GM12878 (cell line): Measurements from ENCODE around the gene STXBP4. TPM values are rescaled to one million over a fixed set of nuclear protein-coding genes. Genes with fewer than 3 reads are reported as not detected.

Source experiments
- ATAC-seq: fragments of 200-7000 bp; cut with Tn5 transposase; 3 replicates; pipeline ENCODE4 v1.9.1; 2020; ENCODE audit warnings: mild to moderate bottlenecking, moderate library complexity
- BruUV-seq: library from RNA; stranded (reverse); fragments of 400-500 nt; replicated peaks from 2 replicates; lab custom pipeline; 2021; lab: Mats Ljungman, UMichigan
- CTCF ChIA-PET: fragments of 300-600 bp; sonication (Branson Sonifier 250); formaldehyde crosslinking; extraction: SDS; loops from one replicate; lab custom pipeline; 2021; ENCODE audit warnings: inconsistent platforms; lab: Yijun Ruan, JAX
- POLR2A ChIA-PET: fragments of 350-600 bp; formaldehyde crosslinking; extraction: SDS; loops from one replicate; lab custom pipeline; 2021; ENCODE audit warnings: inconsistent platforms; lab: Charles Lee
- RAD21 ChIA-PET: fragments of 300-600 bp; sonication (Branson Sonifier 250); formaldehyde crosslinking; loops from one replicate; lab custom pipeline; 2023; ENCODE audit warnings: antibody characterized with exemption; ENCODE audit not compliant: unreplicated experiment; lab: Charles Lee
- SMC1A ChIA-PET: fragments of 300-600 bp; sonication (Branson Sonifier 250); formaldehyde crosslinking; loops from one replicate; lab custom pipeline; 2023; ENCODE audit not compliant: unreplicated experiment, uncharacterized antibody; lab: Charles Lee
- DNase-seq: peaks from one replicate; pipeline ENCODE4 v3.0.0-alpha.2; 2011; ENCODE audit warnings: low read depth, low spot score
- FAIRE-seq: peaks from 3 replicates; lab custom pipeline; 2011; peaks lifted over from hg19 to GRCh38; lab: Jason Lieb, UNC
- H2AFZ ChIP-seq: 2 replicates; pipeline ENCODE4 v1.6.0; 2011; ENCODE audit warnings: low read depth, low read length, control low read depth; ENCODE audit not compliant: control insufficient read depth
- H3K27ac ChIP-seq: 2 replicates; pipeline ENCODE4 v1.5.1; 2011; ENCODE audit warnings: control low read depth; ENCODE audit not compliant: control insufficient read depth, insufficient read depth
- H3K27me3 ChIP-seq, 2 experiments: replicated peaks in 1 of 2; 2 replicates each; pipeline versions ENCODE4 v1.6.0 to v1.6.1; 2011; ENCODE audit warnings: low read length in 1 of 2; ENCODE audit not compliant: control insufficient read depth in 2 of 2, insufficient read depth in 2 of 2
- H3K36me3 ChIP-seq, 2 experiments: 2 replicates each; pipeline ENCODE4 v1.5.1; 2011; ENCODE audit warnings: low read length in 1 of 2; ENCODE audit not compliant: control insufficient read depth in 2 of 2, insufficient read depth in 2 of 2
- H3K4me1 ChIP-seq: 2 replicates; pipeline ENCODE4 v1.6.1; 2011; ENCODE audit warnings: mild to moderate bottlenecking, low read length, moderate library complexity, mixed read lengths; ENCODE audit not compliant: control insufficient read depth, insufficient read depth
- H3K4me2 ChIP-seq: 2 replicates; pipeline ENCODE4 v1.6.0; 2011; ENCODE audit warnings: control low read depth; ENCODE audit not compliant: control insufficient read depth, insufficient read depth
- H3K4me3 ChIP-seq: fragments of 200-600 bp; sonication (generic); 2 replicates; pipeline ENCODE4 v1.5.1; 2016
- H3K79me2 ChIP-seq: 2 replicates; pipeline ENCODE4 v1.6.0; 2011; ENCODE audit warnings: low read length; ENCODE audit not compliant: control insufficient read depth, insufficient read depth
- H3K9ac ChIP-seq: 2 replicates; pipeline ENCODE4 v1.8.0; 2011; ENCODE audit warnings: low read length, control low read depth, mixed read lengths; ENCODE audit not compliant: control insufficient read depth, insufficient read depth
- H3K9me3 ChIP-seq: replicated peaks from 3 replicates; pipeline ENCODE4 v1.5.1; 2011; ENCODE audit warnings: mild to moderate bottlenecking, low read length; ENCODE audit not compliant: control insufficient read depth, insufficient read depth
- H4K20me1 ChIP-seq: 2 replicates; pipeline ENCODE4 v1.6.0; 2011; ENCODE audit not compliant: control insufficient read depth, insufficient read depth
- ATF2 ChIP-seq: IDR thresholded peaks from 2 replicates; pipeline ENCODE4 v1.6.1; 2012; ENCODE audit warnings: low read length, inconsistent platforms
- ATF3 ChIP-seq: IDR thresholded peaks from 2 replicates; pipeline ENCODE4 v1.6.1; 2011; ENCODE audit warnings: low read depth, mild to moderate bottlenecking, low read length, moderate library complexity, borderline replicate concordance; ENCODE audit errors: extremely low read depth
- BCL11A ChIP-seq: IDR thresholded peaks from 2 replicates; pipeline ENCODE4 v1.6.1; 2011; ENCODE audit warnings: low read depth, low read length
- BRCA1 ChIP-seq: IDR thresholded peaks from 2 replicates; pipeline ENCODE4 v1.6.1; 2011; ENCODE audit warnings: low read depth, low read length, improper control_type of control experiment
- CBFB ChIP-seq: IDR thresholded peaks from 2 replicates; pipeline ENCODE4 v1.6.1; 2016; ENCODE audit warnings: antibody characterized with exemption, low read depth
- CUX1 ChIP-seq: IDR thresholded peaks from 2 replicates; pipeline ENCODE4 v1.6.1; 2012; ENCODE audit warnings: improper control_type of control experiment, low read depth, low read length; ENCODE audit not compliant: insufficient replicate concordance
- HCFC1 ChIP-seq: fragments of 150-350 bp; IDR thresholded peaks from 2 replicates; pipeline ENCODE4 v1.6.1; 2014; ENCODE audit warnings: low read length
- MEF2B ChIP-seq: fragments of 450-650 bp; IDR thresholded peaks from 2 replicates; pipeline ENCODE4 v1.6.1; 2018; ENCODE audit warnings: mild to moderate bottlenecking, moderate library complexity; ENCODE audit not compliant: partially characterized antibody, poor library complexity, severe bottlenecking
- NFYB ChIP-seq: IDR thresholded peaks from 2 replicates; pipeline ENCODE4 v1.6.1; 2011; ENCODE audit warnings: low read depth, mild to moderate bottlenecking, low read length, improper control_type of control experiment, moderate library complexity; ENCODE audit not compliant: insufficient read depth
- POLR2AphosphoS2 ChIP-seq: IDR thresholded peaks from 2 replicates; pipeline ENCODE4 v1.6.1; 2011; ENCODE audit warnings: low read depth, mild to moderate bottlenecking, low read length, improper control_type of control experiment, moderate library complexity
- PRDM15 ChIP-seq: fragments of 450-650 bp; formaldehyde crosslinking; IDR thresholded peaks from 2 replicates; pipeline ENCODE4 v1.4.0; 2020; ENCODE audit warnings: mild to moderate bottlenecking, moderate library complexity
- SMAD5 ChIP-seq: IDR thresholded peaks from 2 replicates; pipeline ENCODE4 v1.6.1; 2016; ENCODE audit warnings: antibody characterized with exemption, low read depth
- STAT1 ChIP-seq: fragments of 450-650 bp; conservative IDR thresholded peaks from 2 replicates; pipeline ENCODE4 v1.6.1; 2014; ENCODE audit warnings: antibody characterized with exemption, mild to moderate bottlenecking
- TBL1XR1 ChIP-seq: IDR thresholded peaks from 2 replicates; pipeline ENCODE4 v1.6.1; 2012; ENCODE audit warnings: low read depth, low read length, improper control_type of control experiment
- WGBS: methylation state at CpG from one replicate; pipeline ENCODE4 v1.1.6; 2016; ENCODE audit warnings: low lambda C conversion rate; ENCODE audit not compliant: insufficient replicate concordance, insufficient coverage; ENCODE audit errors: missing lambda C conversion rate; 5-methylcytosine and 5-hydroxymethylcytosine counted together
- in situ Hi-C: fragments of 300-500 bp; cut with MboI; formaldehyde crosslinking; loops from 9 replicates; pipeline ENCODE4 v1.14.3; 2018; ENCODE audit warnings: mixed read lengths
- intact Hi-C: fragments of 100-400 bp; cut with micrococcal nuclease; formaldehyde crosslinking; loops from one replicate; pipeline ENCODE4 v1.14.2; 2022; ENCODE audit not compliant: unreplicated experiment
- polyA plus RNA-seq, 11 experiments: library from polyadenylated mRNA; depleted of rRNA in 4 of 11; unstranded in 6 of 11; stranded (reverse) in 5 of 11; fragments of >200 nt; fragmentation: Nextera tagmentation in 4 of 11; fragmentation: Illumina TruSeq in 1 of 11; extraction: Ambion mirVana in 4 of 11; extraction: Trizol in 1 of 11; gene quantifications; 1 replicate in 1 of 11; 2 replicates in 10 of 11; pipeline versions ENCODE4 v1.2.1 to v1.2.3, GENCODE V29; 2011 to 2016; ENCODE audit warnings: inconsistent platforms in 2 of 11, missing spikeins in 2 of 11, low read depth in 1 of 11
- total RNA-seq, 4 experiments: library from RNA; depleted of rRNA in 3 of 4; stranded (reverse); fragments of >200 nt in 3 of 4; fragmentation: Illumina TruSeq in 1 of 4; extraction: Trizol in 1 of 4; gene quantifications; 2 replicates each; pipeline versions ENCODE4 v1.2.1 to v1.2.3, GENCODE V29; 2013 to 2021

STXBP4 gene
- total and polyA plus RNA-seq, 10 of the 15 experiments (the other 5 are each of a cell fraction or from before 2014, with no cell fraction given): 4.3 to 11.0 (median 6.7) TPM

GRCh38 chr17:55133583-55133982 lies 165.0 kb downstream of the STXBP4 start:
- Histone ChIP-seq H3K9ac (no peak overlapping the region), H3K4me1 (no peaks in the 10 kb centered on the region), H3K9me3 (no peaks in the 10 kb centered on the region), H3K4me3 (no peak overlapping the region), H2AFZ (no peak overlapping the region), H3K36me3 (no peaks in the 10 kb centered on the region), H3K79me2 (no peaks in the 10 kb centered on the region), H3K4me2 (no peak overlapping the region), H4K20me1 (no peaks in the 10 kb centered on the region), H3K27ac (no peak overlapping the region), H3K27me3 (no peaks in the 10 kb centered on the region)
- 50% methylated on average over 2 of the region's 2 CpGs for WGBS
- ChIA-PET SMC1A (interaction anchor here (1.2 to 2.4 kb wide), 3 partner anchors 13 to 77 kb away, joined by 3 to 7 read pairs (median 5); no protein-coding TSS in a partner anchor), POLR2A (interaction anchor here (1.0 to 1.3 kb wide), 2 partner anchors 10 to 43 kb away, joined by 3 to 4 read pairs; no protein-coding TSS in a partner anchor), RAD21 (interaction anchor here (1.1 kb wide), 1 partner anchor 46 kb away, joined by 3 read pairs; no protein-coding TSS in a partner anchor), CTCF (interaction anchor here (1.4 kb wide), 1 partner anchor 140 kb away, joined by 6 read pairs; no protein-coding TSS in a partner anchor)
- ATAC-seq: no peak
- in situ Hi-C loops (no loop called here), intact Hi-C loops (no loop called here)
- FAIRE-seq: no peak
- BruUV-seq: no TSS peak
- DNase-seq: no peak
- TF ChIP-seq PRDM15: no peak
- no peak for TF ChIP-seq BCL11A
- TF ChIP-seq CUX1: no peak
- TF ChIP-seq BRCA1: no peak
- TF ChIP-seq NFYB: no peak
- TF ChIP-seq CBFB: no peak
- TF ChIP-seq ATF3: no peak
- no peak for TF ChIP-seq STAT1
- TF ChIP-seq MEF2B: no peak
- no peak for TF ChIP-seq ATF2
- no peak for TF ChIP-seq POLR2AphosphoS2
- TF ChIP-seq TBL1XR1: no peak
- no peak for TF ChIP-seq SMAD5
- TF ChIP-seq HCFC1: no peak
